ENCODE results near the gene TTC7B.

The TTC7B gene

GRCh38 chr14:90720832-90721231 is 95.4 kb downstream of the TTC7B start:
- TF ChIP-seq CTCF (conservative IDR thresholded peaks at IDR 0.05), result no peak; the same call in 1 of the 2 replicates
- no peak for TF ChIP-seq ZFX (IDR thresholded peaks at IDR 0.05)
- H3K27ac ChIP-seq, result no peak overlapping the region; the same call in 1 of the 2 replicates

GRCh38 chr14:90720336-90720735 is 95.9 kb downstream of the TTC7B start:
- no peak overlapping the region; the same call in 1 of the 2 replicates for H3K27ac ChIP-seq
- TF ChIP-seq ZFX (IDR thresholded peaks at IDR 0.05) (no peak), CTCF (conservative IDR thresholded peaks at IDR 0.05) (0 out of 2 replicates have a peak, but pooled peaks have one; percentile 6)

- peak overlapping the region; percentile 92 for H3K27ac ChIP-seq
- no peak for TF ChIP-seq CTCF (conservative IDR thresholded peaks at IDR 0.05)
- TF ChIP-seq ZFX (IDR thresholded peaks at IDR 0.05), result no peak
These were observed 98.3 kb downstream of the TTC7B start for GRCh38 chr14:90717916-90718315.

GRCh38 chr14:90715993-90716392 is 100.2 kb downstream of the TTC7B start:
- H3K27ac ChIP-seq, result peak overlapping the region; percentile 92
- TF ChIP-seq ZFX (IDR thresholded peaks at IDR 0.05) (no peak), CTCF (conservative IDR thresholded peaks at IDR 0.05) (no peak)

GRCh38 chr14:90715495-90715894 is 100.7 kb downstream of the TTC7B start:
- TF ChIP-seq ZFX (IDR thresholded peaks at IDR 0.05) (no peak), CTCF (conservative IDR thresholded peaks at IDR 0.05) (no peak)

GRCh38 chr14:90714811-90715210 is 101.4 kb downstream of the TTC7B start:
- no peak for TF ChIP-seq CTCF (conservative IDR thresholded peaks at IDR 0.05)
- TF ChIP-seq ZFX (IDR thresholded peaks at IDR 0.05), result no peak
- H3K27ac ChIP-seq, result peak overlapping the region; percentile 92

More at GRCh38 chr14:90715495-90715894, 100.7 kb downstream of the TTC7B start:
- peak overlapping the region; percentile 92 for H3K27ac ChIP-seq

- H3K27ac ChIP-seq, result no peak overlapping the region
- TF ChIP-seq ZFX (IDR thresholded peaks at IDR 0.05), result no peak
- no peak for TF ChIP-seq CTCF (conservative IDR thresholded peaks at IDR 0.05)
These were observed 111.4 kb downstream of the TTC7B start for GRCh38 chr14:90704738-90705392.

All from C4-2B (cell line).